CMK (cell line): ENCODE data around the gene LDLRAD2.
"Not testable (repeated sequence)": the region's sequence is repeated elsewhere in the genome, so short reads cannot be mapped to it uniquely, and the experiment has no call there.

Source experiments
- DNase-seq: peaks from one replicate; pipeline ENCODE4 v3.0.0-alpha.2; 2010; ENCODE audit warnings: low read depth

LDLRAD2 gene

DNA sequence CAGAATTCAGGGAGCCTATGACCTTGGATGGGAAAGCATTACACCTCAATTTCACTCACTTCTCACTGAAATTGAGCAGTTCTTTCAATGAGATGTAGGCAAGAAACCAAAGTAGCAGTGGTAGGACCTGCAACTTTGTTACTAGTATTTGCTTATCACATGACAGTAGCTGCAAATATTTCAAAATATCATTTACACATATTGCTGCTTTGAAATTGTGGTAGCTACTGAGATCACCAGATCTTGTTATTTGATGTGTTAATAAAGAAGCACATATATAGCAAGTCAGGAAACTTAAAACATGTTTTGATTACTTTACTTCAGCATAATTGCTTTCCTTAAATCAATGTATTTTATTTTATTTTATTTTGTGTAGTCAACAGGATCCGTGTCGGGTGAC, 12.9 kb downstream of the LDLRAD2 start:
- no peak for DNase-seq

DNA sequence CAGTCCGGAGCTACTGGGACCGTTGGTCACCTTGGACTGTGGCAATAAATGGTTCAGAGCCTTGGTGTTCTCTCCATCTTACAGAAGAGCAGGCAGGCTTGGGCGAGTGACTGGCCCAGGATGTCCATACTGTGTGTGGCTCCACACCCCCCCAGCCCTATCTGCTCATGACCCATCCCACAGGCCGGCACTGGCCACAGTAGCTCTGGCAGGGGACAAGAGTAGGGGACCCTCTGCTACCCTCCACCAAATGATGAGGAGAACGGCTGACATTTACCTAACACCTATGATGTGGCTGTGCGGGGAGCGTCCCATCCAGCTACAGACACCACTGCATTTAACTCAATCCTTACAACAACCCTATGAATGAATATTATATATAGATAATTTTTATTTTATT, 13.3 kb downstream of the LDLRAD2 start:
- no peak for DNase-seq

GRCh38 chr1:21826694-21827093, 14.6 kb downstream of the LDLRAD2 start:
- DNase-seq, result not testable (repeated sequence)

DNA sequence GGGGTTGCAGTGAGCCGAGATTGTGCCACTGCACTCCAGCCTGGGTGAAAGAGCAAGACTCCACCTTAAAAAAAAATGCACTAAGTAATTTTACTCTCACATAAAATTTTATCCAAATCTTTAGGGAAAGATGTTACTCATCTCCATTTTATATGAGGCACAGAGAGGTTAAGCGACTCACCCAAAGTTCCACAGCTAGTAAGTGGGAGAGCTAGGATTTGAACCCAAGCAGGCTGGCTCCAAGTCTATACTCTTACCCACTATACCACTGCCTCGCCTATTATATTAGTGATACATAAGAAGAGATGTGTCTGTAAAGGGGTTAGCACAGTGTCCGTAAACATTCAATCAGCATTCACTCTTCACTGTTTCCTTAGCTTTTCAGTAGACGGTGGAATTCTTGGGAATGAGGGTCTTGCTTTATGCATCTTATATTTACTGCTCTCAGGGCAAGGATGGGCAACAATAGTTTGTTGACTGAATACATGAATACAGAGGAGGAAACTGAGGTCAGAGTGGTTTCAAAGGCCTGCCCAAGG, 15.1 kb downstream of the LDLRAD2 start:
- no peak for DNase-seq

- no peak for DNase-seq
Measured at GRCh38 chr1:21828075-21828474, 16.0 kb downstream of the LDLRAD2 start.

- no peak for DNase-seq
Measured at GRCh38 chr1:21828506-21829210, 16.6 kb downstream of the LDLRAD2 start.

GRCh38 chr1:21829294-21829693, 17.2 kb downstream of the LDLRAD2 start:
- DNase-seq, result no peak

DNA sequence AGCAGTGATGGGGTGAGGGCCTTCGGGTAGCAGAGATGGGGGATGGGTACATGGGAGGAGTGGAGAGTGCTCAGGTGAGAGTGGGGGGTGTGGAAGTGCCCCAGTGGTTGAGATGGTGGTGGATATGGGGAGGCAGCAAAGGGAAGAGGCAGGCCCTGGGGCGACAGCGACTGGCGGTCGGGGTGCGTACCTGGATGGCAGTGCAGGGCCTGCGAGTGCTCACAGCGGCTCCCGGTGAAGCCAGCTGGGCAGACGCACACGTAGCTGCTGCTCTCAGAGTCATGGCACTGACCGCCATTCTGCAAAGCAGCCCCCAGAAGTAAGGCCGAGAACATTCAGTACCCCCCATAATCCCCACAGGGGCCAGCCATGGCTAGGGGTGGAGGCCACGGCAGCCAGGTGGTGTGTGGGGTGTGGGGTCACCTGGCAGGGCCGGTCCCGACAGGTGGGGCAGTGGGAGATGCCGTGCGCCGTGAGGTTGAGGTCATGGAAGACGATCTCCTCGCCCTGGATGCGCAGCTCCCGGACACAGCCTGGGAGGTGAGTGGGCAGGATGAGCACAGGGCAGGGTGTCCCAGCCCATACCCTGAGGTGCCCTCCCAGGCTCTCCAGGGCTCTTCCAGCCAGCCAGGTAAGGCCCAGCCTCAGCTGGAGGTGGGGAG, 18.9 kb downstream of the LDLRAD2 start:
- DNase-seq, result no peak

DNA sequence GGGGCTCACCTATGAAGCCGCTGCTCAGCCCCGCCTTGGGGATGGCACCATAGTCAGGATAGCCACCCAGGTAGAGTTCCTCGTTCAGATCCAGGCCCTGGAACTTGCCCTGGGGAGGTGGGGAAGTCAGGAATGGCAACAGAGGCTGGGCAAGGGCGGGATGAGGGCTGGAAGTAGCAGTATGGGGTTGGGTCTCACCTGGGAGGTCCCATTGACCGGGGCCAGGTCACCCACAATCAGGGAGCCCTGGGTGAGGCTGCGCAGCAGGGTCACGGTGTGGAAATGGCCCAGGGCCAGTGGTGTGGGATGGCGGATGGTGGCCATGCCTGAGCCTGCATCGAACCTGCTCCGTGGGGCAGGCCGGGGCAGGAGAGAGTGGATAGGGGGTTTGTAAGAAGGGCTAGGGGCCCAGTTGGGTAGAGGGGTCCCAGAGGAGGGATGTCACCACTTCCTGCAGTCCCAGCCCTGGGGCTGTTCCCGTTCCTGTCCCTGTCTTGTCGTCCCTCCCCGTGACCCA, 19.4 kb downstream of the LDLRAD2 start:
- DNase-seq, result no peak

DNA sequence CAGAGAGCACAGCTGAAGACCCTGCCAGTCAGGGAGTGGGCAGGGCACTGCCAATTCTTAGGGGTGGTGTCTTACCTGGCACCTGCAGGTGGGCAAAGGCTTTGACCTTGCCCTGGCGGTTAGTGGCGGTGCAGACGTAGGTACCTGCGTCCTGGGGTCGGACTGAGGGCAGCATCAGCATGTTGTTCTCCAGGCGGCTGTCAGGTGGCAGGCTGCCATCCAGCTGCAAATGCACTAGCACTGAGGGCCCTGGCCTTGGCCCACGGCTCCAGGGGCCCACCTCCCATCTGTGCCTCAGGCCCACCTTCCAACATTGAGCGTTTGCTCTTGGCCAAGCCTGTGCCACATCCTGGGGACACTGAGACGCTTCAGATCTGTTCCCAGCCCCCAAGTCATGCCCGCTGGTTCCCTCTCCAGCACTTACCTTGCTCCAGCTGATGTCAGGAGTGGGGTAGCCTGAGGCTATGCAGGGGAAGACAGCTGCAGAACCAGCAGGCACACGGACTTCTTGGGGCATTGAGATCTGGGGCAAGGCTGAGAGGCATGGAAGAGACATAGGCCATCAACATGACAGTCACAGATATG, 21.4 kb downstream of the LDLRAD2 start:
- DNase-seq, result no peak

DNA sequence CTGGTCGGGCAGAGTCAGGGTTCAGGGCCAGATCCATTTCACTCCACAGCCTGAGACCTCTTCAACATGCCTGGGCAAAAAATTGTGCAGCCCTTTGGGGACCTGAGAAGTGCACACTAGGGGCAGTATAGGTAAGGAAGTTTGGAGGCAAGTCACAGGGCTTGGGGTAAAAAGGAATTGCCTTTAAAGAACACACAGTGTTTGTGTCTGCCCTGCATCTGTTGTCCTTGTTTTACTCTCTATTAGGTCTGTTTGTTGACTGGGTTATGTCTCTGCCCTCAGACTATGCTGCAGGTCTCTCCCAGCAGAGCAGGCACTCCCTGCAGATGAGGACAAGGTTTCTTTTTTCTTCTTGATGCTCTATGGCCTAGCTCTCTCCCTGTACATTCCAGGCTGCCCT, 22.0 kb downstream of the LDLRAD2 start:
- no peak for DNase-seq

DNA sequence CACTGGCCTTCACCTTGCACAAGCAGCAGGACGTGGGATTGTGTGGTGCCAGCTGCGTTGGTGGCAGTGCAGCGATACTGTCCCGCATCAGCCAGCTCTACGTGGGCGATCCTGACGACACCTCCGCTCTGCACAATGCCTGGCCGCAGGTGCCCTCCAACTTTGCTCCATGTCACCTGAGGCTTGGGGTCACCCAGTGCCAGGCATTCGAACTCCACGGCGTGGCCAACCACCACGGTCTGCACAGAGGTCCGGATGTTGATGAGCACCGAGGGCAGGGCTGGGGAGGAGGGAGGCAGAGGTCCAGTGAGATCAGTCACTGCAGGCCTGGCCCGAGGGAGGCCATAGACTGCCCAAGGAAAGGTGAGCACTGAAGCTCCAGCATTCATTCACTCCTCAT, 22.6 kb downstream of the LDLRAD2 start:
- no peak for DNase-seq

GRCh38 chr1:21836010-21836409, 23.9 kb downstream of the LDLRAD2 start:
- no peak for DNase-seq

GRCh38 chr1:21836729-21837128, 24.7 kb downstream of the LDLRAD2 start:
- DNase-seq, result no peak

- DNase-seq, result no peak
Measured at GRCh38 chr1:21837476-21837875, 25.4 kb downstream of the LDLRAD2 start.

GRCh38 chr1:21838359-21839157, 26.5 kb downstream of the LDLRAD2 start:
- DNase-seq, result no peak

DNA sequence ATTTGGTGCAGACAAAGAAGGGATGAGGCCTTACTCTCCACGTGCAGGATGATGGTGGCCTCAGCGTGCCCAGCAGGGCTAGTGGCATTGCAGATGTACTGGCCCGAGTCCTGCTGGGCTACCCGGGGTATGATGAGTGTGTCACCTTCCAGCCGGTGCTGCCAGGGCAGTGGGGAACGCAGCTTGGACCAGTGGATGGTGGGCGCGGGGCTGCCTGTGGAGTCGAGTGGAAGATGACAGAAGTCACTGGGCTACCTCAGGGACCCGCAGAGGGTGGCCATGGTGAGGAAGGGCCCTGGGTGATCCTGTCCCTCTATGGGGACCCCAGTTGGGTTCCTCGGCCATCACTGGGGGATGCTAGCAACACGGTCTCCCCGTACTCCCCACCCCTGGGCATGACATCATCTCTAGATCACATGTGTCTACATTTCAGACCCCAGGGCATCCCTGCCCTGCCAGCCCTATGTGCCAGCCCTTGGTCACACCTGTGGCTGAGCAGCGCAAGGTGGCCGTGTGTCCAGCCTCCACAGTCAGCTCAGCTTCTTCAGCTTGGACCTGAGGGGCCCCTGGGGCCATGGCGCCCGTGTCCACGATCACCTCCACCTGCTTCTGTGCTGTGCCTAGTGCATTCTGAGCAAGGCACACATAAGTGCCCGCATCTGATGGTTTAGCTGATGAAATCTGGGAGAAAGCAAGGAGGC, 27.4 kb downstream of the LDLRAD2 start:
- no peak for DNase-seq

DNA sequence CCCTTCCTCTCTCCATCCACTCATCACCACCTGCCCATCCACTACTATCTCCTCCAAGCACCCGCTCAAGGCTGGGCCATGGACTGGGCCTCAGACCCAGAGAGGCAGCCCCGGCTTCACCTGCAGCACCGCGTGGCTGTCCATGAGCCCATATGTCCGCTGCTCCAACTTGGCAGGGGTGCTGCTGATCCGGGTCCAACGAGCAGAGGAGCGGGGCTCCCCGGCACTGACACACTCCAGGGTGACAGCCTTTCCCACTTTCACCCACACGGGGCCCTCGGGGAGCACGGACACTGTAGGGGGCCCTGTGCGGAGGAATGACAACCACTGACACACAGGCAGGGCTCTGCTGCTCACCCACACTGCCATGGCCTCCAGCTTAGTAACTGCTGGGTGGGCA, 28.9 kb downstream of the LDLRAD2 start:
- DNase-seq, result no peak

GRCh38 chr1:21841852-21842466, 29.9 kb downstream of the LDLRAD2 start:
- no peak for DNase-seq

DNA sequence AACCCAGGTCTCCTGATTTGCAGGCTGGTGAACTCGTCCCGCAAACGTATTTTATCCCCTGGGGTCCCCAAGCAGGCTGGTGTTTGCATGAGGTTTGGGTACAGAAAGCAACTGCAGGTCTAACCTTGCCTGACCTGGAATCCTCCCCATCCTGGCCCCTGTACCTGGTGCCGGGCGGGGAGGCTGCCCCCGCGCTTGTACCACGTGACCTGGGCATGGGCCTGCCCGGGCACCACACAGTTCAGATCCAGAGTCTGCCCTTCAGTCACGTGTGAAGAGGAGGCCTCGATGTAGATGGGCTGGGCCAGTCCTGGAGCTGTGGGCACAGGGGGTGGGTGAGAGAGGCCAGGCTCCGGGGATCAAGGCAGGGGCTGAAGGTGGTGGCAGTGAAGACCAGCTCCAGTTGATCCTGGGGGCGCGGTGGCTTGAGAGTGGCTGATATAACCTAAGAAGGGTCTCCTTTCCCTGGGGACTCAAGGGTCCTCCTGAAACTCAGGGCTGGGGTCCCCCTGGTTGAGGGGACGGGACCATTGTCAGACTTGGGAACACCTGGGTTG, 30.6 kb downstream of the LDLRAD2 start:
- DNase-seq, result no peak

DNA sequence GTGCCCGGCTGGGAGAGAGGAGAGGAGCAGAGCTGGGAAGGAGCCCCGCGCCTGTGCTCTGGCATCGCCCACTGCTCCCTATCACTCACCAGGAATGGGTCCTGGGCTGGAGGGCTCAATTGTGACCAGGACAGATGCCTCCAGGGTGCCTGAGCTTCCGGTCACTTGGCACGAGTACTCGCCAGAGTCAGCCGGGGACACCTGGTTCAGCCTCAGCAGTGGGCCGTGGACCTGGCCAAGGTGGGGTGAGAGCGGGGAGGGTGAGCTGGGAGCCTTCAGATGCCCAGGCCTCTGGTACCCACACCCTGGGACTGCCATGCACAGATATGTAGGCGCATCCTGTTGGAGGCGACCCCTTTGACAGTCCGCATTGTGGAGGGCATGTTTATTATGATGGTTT, 31.1 kb downstream of the LDLRAD2 start:
- no peak for DNase-seq
